DND-41 (cell line): ENCODE results near the gene DUSP6.

ENCODE experiments used
- ATAC-seq: fragments of 200-7000 bp; cut with Tn5 transposase; 3 replicates; pipeline ENCODE4 v1.9.1; 2021; ENCODE audit warnings: low read depth; ENCODE audit not compliant: insufficient read depth
- DNase-seq: peaks from one replicate; pipeline ENCODE4 v3.0.0-alpha.2; 2020
- H2AFZ ChIP-seq: 2 replicates; pipeline ENCODE4 v1.6.0; 2012; ENCODE audit warnings: low read depth, low read length
- H3K27ac ChIP-seq: 2 replicates; pipeline ENCODE4 v1.5.1; 2012; ENCODE audit warnings: low read length, inconsistent platforms
- H3K27me3 ChIP-seq: fragments of 200-600 bp; sonication (generic); 2 replicates; pipeline ENCODE4 v1.6.0; 2012; ENCODE audit warnings: low read length, mild to moderate bottlenecking, inconsistent platforms; ENCODE audit not compliant: insufficient read depth, poor library complexity
- H3K36me3 ChIP-seq: 2 replicates; pipeline ENCODE4 v1.5.1; 2012; ENCODE audit warnings: low read length, inconsistent platforms; ENCODE audit not compliant: insufficient read depth
- H3K4me1 ChIP-seq: 2 replicates; pipeline ENCODE4 v1.5.1; 2012; ENCODE audit warnings: mild to moderate bottlenecking, low read length; ENCODE audit not compliant: insufficient read depth
- H3K4me2 ChIP-seq: 2 replicates; pipeline ENCODE4 v1.6.0; 2012; ENCODE audit warnings: mild to moderate bottlenecking, moderate library complexity, low read length, inconsistent platforms; ENCODE audit not compliant: insufficient read depth
- H3K4me3 ChIP-seq, 2 experiments: fragments of 200-600 bp in 1 of 2; shearing (Covaris generic) in 1 of 2; 2 replicates each; pipeline ENCODE4 v1.5.1; 2012 to 2016; ENCODE audit warnings: inconsistent platforms in 2 of 2, low read length in 2 of 2, mild to moderate bottlenecking in 2 of 2, low read depth in 1 of 2, moderate library complexity in 1 of 2
- H3K79me2 ChIP-seq: 2 replicates; pipeline ENCODE4 v1.6.0; 2012; ENCODE audit warnings: low read length, inconsistent platforms; ENCODE audit not compliant: insufficient read depth
- H3K9ac ChIP-seq: 2 replicates; pipeline ENCODE4 v1.6.0; 2012; ENCODE audit warnings: low read depth, mild to moderate bottlenecking, inconsistent platforms, low read length, moderate library complexity
- H3K9me3 ChIP-seq: 2 replicates; pipeline ENCODE4 v1.5.1; 2012; ENCODE audit warnings: low read length, moderate library complexity, mild to moderate bottlenecking, inconsistent platforms; ENCODE audit not compliant: insufficient read depth, severe bottlenecking
- H4K20me1 ChIP-seq: 2 replicates; pipeline ENCODE4 v1.6.0; 2012; ENCODE audit warnings: low read length; ENCODE audit not compliant: insufficient read depth
- EZH2 ChIP-seq: IDR thresholded peaks from 3 replicates; pipeline ENCODE4 v1.6.1; 2012; ENCODE audit warnings: borderline replicate concordance, low read depth, mild to moderate bottlenecking, moderate library complexity, low read length, inconsistent platforms; ENCODE audit not compliant: severe bottlenecking
- TF ChIP-seq, protein P1 (sequence below): IDR thresholded peaks from 2 replicates; pipeline ENCODE4 v1.5.1; 2012; ENCODE audit warnings: borderline replicate concordance, low read length, moderate library complexity, mild to moderate bottlenecking; ENCODE audit not compliant: poor library complexity, severe bottlenecking; ENCODE audit errors: extremely low read depth

The DUSP6 gene

DNA sequence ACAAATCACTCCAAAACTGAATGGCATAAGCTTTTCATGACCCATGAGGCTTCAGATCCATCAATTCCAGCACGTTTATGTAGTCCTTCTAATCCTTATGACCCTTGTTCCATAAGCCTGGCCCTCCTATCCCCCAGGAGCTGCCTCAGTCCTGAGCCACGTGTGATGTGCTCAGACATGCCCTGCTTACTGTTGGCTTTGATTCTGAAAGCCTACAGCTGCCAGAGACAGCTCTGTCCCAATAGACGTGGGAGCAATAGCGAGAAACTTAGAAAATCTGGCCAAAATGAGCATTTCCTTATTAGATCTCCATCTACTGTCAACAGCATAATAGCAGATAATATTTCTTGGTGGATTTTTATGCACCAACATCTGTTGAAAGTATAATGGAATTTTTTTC is 33.2 kb downstream of the DUSP6 start:
- Histone ChIP-seq H3K36me3 (no peaks in the 10 kb centered on the region), H3K9me3 (no peaks in the 10 kb centered on the region), H3K27ac (no peak overlapping the region), H3K9ac (no peak overlapping the region), H3K4me1 (no peaks in the 10 kb centered on the region), H3K4me3 (no peak overlapping the region), H3K27me3 (no peaks in the 10 kb centered on the region), H4K20me1 (no peaks in the 10 kb centered on the region), H2AFZ (no peak overlapping the region), H3K4me2 (no peak overlapping the region), H3K79me2 (no peaks in the 10 kb centered on the region)
- no peak for DNase-seq
- no peak for ATAC-seq
- TF ChIP-seq EZH2: no peak
- TF ChIP-seq, protein P1, sequence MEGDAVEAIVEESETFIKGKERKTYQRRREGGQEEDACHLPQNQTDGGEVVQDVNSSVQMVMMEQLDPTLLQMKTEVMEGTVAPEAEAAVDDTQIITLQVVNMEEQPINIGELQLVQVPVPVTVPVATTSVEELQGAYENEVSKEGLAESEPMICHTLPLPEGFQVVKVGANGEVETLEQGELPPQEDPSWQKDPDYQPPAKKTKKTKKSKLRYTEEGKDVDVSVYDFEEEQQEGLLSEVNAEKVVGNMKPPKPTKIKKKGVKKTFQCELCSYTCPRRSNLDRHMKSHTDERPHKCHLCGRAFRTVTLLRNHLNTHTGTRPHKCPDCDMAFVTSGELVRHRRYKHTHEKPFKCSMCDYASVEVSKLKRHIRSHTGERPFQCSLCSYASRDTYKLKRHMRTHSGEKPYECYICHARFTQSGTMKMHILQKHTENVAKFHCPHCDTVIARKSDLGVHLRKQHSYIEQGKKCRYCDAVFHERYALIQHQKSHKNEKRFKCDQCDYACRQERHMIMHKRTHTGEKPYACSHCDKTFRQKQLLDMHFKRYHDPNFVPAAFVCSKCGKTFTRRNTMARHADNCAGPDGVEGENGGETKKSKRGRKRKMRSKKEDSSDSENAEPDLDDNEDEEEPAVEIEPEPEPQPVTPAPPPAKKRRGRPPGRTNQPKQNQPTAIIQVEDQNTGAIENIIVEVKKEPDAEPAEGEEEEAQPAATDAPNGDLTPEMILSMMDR: no peak

DNA sequence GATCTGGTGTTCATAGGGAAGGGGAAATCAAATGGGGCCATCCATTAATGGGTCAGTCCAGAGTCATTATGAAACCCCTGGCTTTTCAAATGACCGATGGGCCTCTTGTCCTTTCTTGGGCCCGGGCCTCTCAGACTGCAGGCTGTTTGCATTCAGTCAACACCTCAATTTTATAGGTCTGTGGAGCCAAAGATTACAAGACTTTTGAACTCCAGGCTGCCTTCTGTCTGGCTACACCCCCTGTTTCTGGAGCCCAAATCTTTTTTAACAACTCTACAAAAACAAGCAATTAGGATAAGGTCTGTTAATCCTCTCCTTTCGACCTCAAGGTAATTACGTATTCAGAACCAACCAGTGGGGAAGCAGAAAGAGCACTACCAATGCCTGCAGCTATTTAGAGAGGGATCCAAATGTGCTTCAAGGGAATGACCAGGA is 35.6 kb downstream of the DUSP6 start:
- no peaks in the 10 kb centered on the region for H3K27me3 ChIP-seq
- H3K4me3 ChIP-seq: no peak overlapping the region
- H2AFZ ChIP-seq: no peak overlapping the region
- no peaks in the 10 kb centered on the region for H3K36me3 ChIP-seq
- ATAC-seq: no peak
- no peaks in the 10 kb centered on the region for H3K79me2 ChIP-seq
- no peak overlapping the region for H3K4me2 ChIP-seq
- H4K20me1 ChIP-seq: no peaks in the 10 kb centered on the region
- H3K9me3 ChIP-seq: no peaks in the 10 kb centered on the region
- DNase-seq: no peak
- H3K9ac ChIP-seq: no peak overlapping the region
- no peaks in the 10 kb centered on the region for H3K4me1 ChIP-seq
- TF ChIP-seq, protein P1: no peak
- no peak for TF ChIP-seq EZH2
- H3K27ac ChIP-seq: no peak overlapping the region

DNA sequence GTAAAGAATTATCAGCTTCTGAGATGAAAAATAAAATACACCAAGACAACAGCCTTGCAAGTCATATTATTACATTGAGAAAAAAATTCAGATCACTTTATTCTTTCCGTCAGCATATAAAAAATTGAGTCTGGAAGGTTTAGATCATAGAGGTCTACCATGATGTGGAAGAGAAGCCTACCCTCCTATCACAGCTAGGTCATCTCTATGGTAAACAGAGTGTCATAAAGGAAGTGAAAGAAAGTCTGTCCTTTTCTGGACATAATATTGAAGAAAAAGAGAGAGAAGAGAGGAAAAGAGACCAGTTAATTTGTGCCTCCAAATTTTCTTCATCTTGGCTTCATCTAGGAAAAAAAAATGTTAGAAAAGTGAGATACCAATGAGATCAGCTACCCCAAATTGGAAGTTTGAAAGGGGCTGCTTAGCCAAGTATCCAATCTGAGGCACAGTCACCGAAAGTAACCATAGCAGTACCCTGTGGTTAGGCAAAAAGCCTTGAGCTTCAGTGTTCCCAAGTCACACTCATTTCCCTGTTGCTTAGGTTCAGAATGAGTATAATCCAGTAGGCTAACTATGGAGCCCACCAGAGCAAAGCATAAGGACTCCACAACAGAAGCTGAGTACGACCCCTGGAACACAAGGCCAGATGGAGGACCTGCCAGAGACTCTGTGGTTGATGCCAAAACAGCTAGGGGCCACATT is 38.1 kb downstream of the DUSP6 start:
- Histone ChIP-seq H3K9me3 (no peaks in the 10 kb centered on the region), H4K20me1 (no peaks in the 10 kb centered on the region), H3K27me3 (no peaks in the 10 kb centered on the region), H3K79me2 (no peaks in the 10 kb centered on the region), H3K36me3 (no peaks in the 10 kb centered on the region), H3K4me1 (0 out of 2 replicates have a peak, but pooled peaks cover 2% of the 10 kb centered on the region), H2AFZ (no peak overlapping the region), H3K9ac (no peak overlapping the region), H3K4me2 (no peak overlapping the region), H3K27ac (no peak overlapping the region), H3K4me3 (no peak overlapping the region)
- DNase-seq (no peak), ATAC-seq (0 out of 3 replicates have a peak, but pooled peaks have one; percentile 19)
- TF ChIP-seq, protein P1: no peak
- no peak for TF ChIP-seq EZH2
